K562 (cell line): Measurements from ENCODE around the gene SPI1. TPM values are rescaled to one million over a fixed set of nuclear protein-coding genes. Genes with fewer than 3 reads are reported as not detected.

ENCODE experiments used
- CBFA2T3 ChIP-seq: fragments of 450-650 bp; IDR thresholded peaks from 2 replicates; pipeline ENCODE4 v1.6.1; 2017
- CEBPG ChIP-seq, 3 experiments: fragments of 200-800 bp in 1 of 3; sonication (Bioruptor generic) in 1 of 3; sonication (generic) in 1 of 3; formaldehyde crosslinking in 1 of 3; IDR thresholded peaks in 2 of 3; conservative IDR thresholded peaks in 1 of 3; 2 replicates each; pipeline versions ENCODE4 v1.6.1 to v1.8.0; 2016 to 2022; ENCODE audit warnings: missing compliant biosample characterization in 2 of 3, missing genetic modification characterization in 2 of 3, mild to moderate bottlenecking in 1 of 3, missing genetic modification reagents in 1 of 3
- DMBX1 ChIP-seq: fragments of 250-450 bp; sonication (Bioruptor Pico); IDR thresholded peaks from 2 replicates; pipeline ENCODE4 v1.8.0; 2022; ENCODE audit warnings: inconsistent platforms, mild to moderate bottlenecking, moderate library complexity, borderline replicate concordance
- EHMT2 ChIP-seq: fragments of 450-650 bp; IDR thresholded peaks from 2 replicates; pipeline ENCODE4 v1.6.1; 2018; ENCODE audit warnings: antibody characterized with exemption
- HDAC1 ChIP-seq, 2 experiments: fragments of 450-650 bp; IDR thresholded peaks; 2 replicates each; pipeline ENCODE4 v1.6.1; 2016 to 2017; ENCODE audit warnings: inconsistent platforms in 1 of 2, mild to moderate bottlenecking in 1 of 2, moderate library complexity in 1 of 2
- HOXB6 ChIP-seq: fragments of 250-450 bp; sonication (Bioruptor Pico); IDR thresholded peaks from 2 replicates; pipeline ENCODE4 v1.5.1; 2022; ENCODE audit warnings: mild to moderate bottlenecking, borderline replicate concordance
- ILK ChIP-seq: fragments of 450-650 bp; IDR thresholded peaks from 2 replicates; pipeline ENCODE4 v1.6.1; 2016; ENCODE audit warnings: missing genetic modification characterization, low read depth, mild to moderate bottlenecking, missing compliant biosample characterization, moderate library complexity, borderline replicate concordance
- NBN ChIP-seq: fragments of 450-650 bp; IDR thresholded peaks from 2 replicates; pipeline ENCODE4 v1.6.1; 2016; ENCODE audit warnings: low read depth, mild to moderate bottlenecking
- NFE2 ChIP-seq: IDR thresholded peaks from 2 replicates; pipeline ENCODE4 v1.6.1; 2014; ENCODE audit warnings: antibody characterized with exemption, low read depth
- NUFIP1 ChIP-seq: fragments of 450-650 bp; IDR thresholded peaks from 2 replicates; pipeline ENCODE4 v1.6.1; 2018; ENCODE audit not compliant: partially characterized antibody
- POLR3A ChIP-seq: IDR thresholded peaks from 2 replicates; pipeline ENCODE4 v1.6.1; 2011; ENCODE audit warnings: borderline replicate concordance, mild to moderate bottlenecking, moderate library complexity; ENCODE audit not compliant: insufficient read length, insufficient read depth; ENCODE audit errors: extremely low read depth
- RBM14 ChIP-seq: fragments of 200-400 bp; formaldehyde crosslinking; IDR thresholded peaks from 2 replicates; pipeline ENCODE4 v1.6.1; 2018; ENCODE audit warnings: low read depth, mild to moderate bottlenecking, low read length, moderate library complexity, borderline replicate concordance; ENCODE audit not compliant: insufficient read depth
- SIN3A ChIP-seq, 2 experiments: fragments of 150-350 bp in 1 of 2; IDR thresholded peaks; 2 replicates each; pipeline ENCODE4 v1.6.1; 2011 to 2016; ENCODE audit warnings: borderline replicate concordance in 2 of 2, low read depth in 2 of 2, low read length in 2 of 2, mild to moderate bottlenecking in 2 of 2, moderate library complexity in 2 of 2; ENCODE audit not compliant: control insufficient read depth in 1 of 2
- SMAD2 ChIP-seq: fragments of 150-350 bp; IDR thresholded peaks from 2 replicates; pipeline ENCODE4 v1.6.1; 2014; ENCODE audit warnings: low read depth, mild to moderate bottlenecking, low read length
- SREBF1 ChIP-seq: fragments of 150-350 bp; IDR thresholded peaks from 2 replicates; pipeline ENCODE4 v1.6.1; 2014; ENCODE audit warnings: antibody characterized with exemption, low read depth, low read length, borderline replicate concordance
- ZNF583 ChIP-seq: fragments of 250-450 bp; sonication (Bioruptor Pico); IDR thresholded peaks from 2 replicates; pipeline ENCODE4 v1.4.0; 2020
- polyA plus RNA-seq, 8 experiments: library from polyadenylated mRNA; depleted of rRNA in 4 of 8; stranded (reverse) in 5 of 8; unstranded in 3 of 8; fragments of >200 nt; fragmentation: Nextera tagmentation in 2 of 8; fragmentation: Illumina TruSeq in 1 of 8; extraction: Ambion mirVana in 2 of 8; extraction: Trizol in 1 of 8; gene quantifications; 2 replicates each; pipeline versions ENCODE4 v1.2.1 to v1.2.3, GENCODE V29; 2011 to 2014; ENCODE audit warnings: inconsistent platforms in 1 of 8, missing spikeins in 1 of 8
- total RNA-seq, 7 experiments: library from RNA; depleted of rRNA in 6 of 7; stranded (reverse); fragments of >200 nt in 6 of 7; fragmentation: Illumina TruSeq in 2 of 7; extraction: Trizol in 2 of 7; gene quantifications; 2 replicates each; pipeline versions ENCODE4 v1.2.1 to v1.2.3, GENCODE V29; 2011 to 2021; ENCODE audit warnings: low replicate concordance in 1 of 7
- TF ChIP-seq, protein P1 (sequence below): fragments of 250-450 bp; sonication (Bioruptor Pico); IDR thresholded peaks from 2 replicates; pipeline ENCODE4 v1.5.0; 2021; ENCODE audit warnings: mild to moderate bottlenecking, moderate library complexity
- TF ChIP-seq, protein P2 (sequence below): fragments of 450-650 bp; conservative IDR thresholded peaks from 2 replicates; pipeline ENCODE4 v1.6.1; 2016; ENCODE audit warnings: missing genetic modification characterization, low read depth, mild to moderate bottlenecking, missing compliant biosample characterization, moderate library complexity
- TF ChIP-seq, protein P3 (sequence below): sonication (generic); formaldehyde crosslinking; IDR thresholded peaks from 2 replicates; pipeline ENCODE4 v1.8.0; 2022; ENCODE audit warnings: missing genetic modification reagents, mild to moderate bottlenecking, borderline replicate concordance

Gene SPI1
- total and polyA plus RNA-seq, 9 of the 15 experiments (the other 6 are each of a cell fraction or from before 2014, with no cell fraction given), result 0.10 to 33.7 (median 10.3) TPM

DNA sequence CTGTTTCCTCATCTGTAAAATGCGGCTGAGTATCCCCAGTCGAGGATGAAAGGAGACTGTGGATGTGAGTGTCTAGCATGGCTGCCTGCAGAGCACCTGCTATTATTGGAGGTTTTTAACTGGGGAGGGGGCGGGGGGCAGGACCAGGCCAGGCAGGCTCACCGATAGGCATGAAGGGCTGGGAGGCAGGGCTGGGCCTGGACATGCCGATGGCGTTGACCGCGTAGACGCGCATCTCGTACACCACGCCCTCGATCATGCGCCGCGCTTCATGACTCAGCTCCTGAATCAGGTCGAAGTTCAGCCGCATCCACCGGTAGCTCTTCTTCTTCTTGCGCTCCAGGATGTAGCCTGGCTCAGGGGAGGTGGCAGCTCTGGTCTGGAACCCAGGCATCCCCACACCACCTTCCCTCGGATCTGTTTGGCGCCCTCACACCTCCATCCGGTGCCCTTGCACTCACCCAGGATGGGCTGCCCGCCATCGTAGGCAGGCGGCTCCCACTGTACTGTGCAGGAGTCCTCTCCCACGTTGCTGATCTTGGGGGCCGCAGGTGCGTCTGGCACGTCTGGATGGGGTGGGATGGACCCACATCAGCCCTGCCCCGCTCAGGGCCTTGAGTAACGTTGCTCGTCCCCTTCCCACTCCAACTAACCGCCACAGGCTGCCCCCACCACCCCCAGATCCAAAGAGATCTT, 41.0 kb downstream of the SPI1 start (continued):
- TF ChIP-seq NFE2, result peak; percentile 94
- TF ChIP-seq, protein P1, sequence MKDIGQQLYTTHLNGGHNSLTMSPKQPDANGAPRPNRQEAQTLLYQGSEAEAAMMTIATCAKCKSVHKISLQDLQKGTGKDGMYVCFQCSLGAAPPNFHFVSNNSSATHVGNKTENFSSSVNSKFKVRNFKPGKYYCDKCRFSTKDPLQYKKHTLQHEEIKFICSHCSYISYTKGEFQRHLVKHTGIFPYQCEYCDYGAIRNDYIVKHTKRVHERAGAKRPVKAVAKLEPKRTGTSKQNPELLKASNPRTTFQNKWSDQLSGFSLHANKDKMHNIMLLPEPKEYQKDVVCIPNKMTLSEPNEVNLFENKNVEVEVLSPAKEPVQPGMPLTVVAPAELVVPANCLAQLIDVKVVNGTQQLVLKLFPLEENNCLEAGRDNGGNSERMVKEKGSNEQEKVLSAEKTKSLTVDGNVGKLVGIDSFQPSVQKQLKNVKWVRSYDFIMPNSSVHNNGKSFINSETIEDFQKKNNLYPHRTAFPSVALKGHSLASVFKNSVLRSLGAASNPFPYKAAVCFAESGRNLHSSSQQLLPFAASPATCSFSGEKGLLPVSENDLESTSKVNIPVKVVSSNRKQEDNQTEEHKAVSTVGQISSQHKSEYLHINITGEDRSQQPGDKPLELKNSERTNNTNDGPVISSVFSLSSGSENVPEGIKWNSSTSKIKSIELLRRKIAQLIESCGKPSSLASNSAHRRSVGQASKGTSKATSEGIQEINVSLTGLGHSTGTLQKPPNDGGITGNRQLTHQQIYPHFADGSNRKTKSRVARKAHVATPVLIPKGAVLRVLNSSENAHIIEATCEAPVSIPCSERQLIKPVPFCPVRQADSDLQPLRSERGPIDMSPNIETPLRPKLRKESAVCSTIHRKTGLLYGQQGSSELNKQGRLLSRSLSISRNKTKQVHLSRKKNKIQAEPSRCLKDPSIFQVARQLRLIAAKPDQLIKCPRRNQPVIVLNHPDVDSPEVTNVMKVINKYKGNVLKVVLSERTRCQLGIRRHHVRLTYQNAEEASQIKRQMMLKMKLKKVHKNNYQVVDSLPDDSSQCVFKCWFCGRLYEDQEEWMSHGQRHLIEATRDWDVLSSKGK (CRISPR knock-in tag), result no peak
- TF ChIP-seq CBFA2T3, result no peak
- peak in 1 of 2 experiments; percentile 66; a peak in 2 of 4 replicates for TF ChIP-seq HDAC1 (IDR thresholded peaks at IDR 0.05)
- TF ChIP-seq ILK (tag), result no peak
- no peak for TF ChIP-seq EHMT2
- 0 out of 2 replicates have a peak, but pooled peaks have one; percentile 32 for TF ChIP-seq NBN
- TF ChIP-seq, protein P2, sequence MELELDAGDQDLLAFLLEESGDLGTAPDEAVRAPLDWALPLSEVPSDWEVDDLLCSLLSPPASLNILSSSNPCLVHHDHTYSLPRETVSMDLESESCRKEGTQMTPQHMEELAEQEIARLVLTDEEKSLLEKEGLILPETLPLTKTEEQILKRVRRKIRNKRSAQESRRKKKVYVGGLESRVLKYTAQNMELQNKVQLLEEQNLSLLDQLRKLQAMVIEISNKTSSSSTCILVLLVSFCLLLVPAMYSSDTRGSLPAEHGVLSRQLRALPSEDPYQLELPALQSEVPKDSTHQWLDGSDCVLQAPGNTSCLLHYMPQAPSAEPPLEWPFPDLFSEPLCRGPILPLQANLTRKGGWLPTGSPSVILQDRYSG (tag), result no peak
- no peak for TF ChIP-seq ZNF583 (CRISPR knock-in tag)
- no peak for TF ChIP-seq SIN3A (IDR thresholded peaks at IDR 0.05; ENCODE audit: borderline replicate concordance in 2 of 2, control insufficient read depth in 1 of 2, low read depth in 2 of 2, low read length in 2 of 2)
- no peak for TF ChIP-seq POLR3A
- TF ChIP-seq NUFIP1, result no peak
- no peak for TF ChIP-seq RBM14
- no peak for TF ChIP-seq SREBF1
- TF ChIP-seq HOXB6 (CRISPR knock-in tag), result no peak
- no peak for TF ChIP-seq DMBX1 (CRISPR knock-in tag)
- TF ChIP-seq CEBPG (CRISPR knock-in tag; IDR thresholded peaks at IDR 0.05), result no peak
- no peak for TF ChIP-seq CEBPG (tag; conservative IDR thresholded peaks at IDR 0.05 in 1 of 2, IDR thresholded peaks at IDR 0.05 in 1 of 2)
- TF ChIP-seq SMAD2, result no peak
- TF ChIP-seq, protein P3, sequence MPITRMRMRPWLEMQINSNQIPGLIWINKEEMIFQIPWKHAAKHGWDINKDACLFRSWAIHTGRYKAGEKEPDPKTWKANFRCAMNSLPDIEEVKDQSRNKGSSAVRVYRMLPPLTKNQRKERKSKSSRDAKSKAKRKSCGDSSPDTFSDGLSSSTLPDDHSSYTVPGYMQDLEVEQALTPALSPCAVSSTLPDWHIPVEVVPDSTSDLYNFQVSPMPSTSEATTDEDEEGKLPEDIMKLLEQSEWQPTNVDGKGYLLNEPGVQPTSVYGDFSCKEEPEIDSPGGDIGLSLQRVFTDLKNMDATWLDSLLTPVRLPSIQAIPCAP (CRISPR knock-in tag), result no peak
